HG03439 (cell line): ENCODE results near the gene AGMO.

Experiments
- ATAC-seq: cut with Tn5 transposase; IDR thresholded peaks from one replicate; pipeline ENCODE4 v1.9.1; 2021; ENCODE audit warnings: mild to moderate bottlenecking, moderate library complexity; ENCODE audit not compliant: unreplicated experiment

Gene AGMO

DNA sequence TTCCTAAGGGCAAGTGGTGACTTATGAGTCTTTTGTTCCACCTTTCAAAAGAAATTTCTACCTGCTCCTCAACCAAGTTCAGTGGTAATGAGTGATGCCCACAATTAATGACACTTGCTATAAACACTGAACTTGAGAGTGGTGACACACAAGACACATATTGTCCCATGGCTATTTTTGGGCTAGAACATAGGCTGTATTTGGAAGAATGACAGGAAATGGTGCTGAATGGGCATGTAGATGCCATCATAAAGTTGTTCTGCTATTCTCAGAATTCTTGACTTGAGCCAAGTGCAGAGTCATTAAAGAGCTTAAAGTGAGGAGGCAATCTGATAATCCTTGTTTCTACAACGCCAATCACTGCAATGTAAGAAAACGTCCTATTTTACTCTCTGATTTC lies 313.3 kb downstream of the AGMO start:
- no peak for ATAC-seq

DNA sequence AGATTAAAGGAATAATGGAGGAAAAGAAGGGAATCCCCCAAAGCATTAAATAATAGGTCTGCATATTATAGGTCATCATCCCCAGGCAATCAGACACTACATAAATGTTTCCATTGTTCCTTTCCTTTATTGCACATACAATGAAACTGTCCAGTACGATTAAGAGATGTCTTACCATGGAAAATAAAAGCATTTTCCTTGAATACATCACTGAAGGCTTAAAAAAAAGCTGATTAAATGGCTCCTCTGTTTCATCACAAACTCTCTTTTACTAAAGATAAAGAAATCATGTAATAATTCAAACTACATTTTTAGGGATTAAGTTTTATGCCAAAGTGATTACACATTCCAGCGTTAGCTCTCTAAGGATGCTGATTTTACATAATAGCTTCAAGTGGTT lies 316.0 kb downstream of the AGMO start:
- ATAC-seq, result no peak

DNA sequence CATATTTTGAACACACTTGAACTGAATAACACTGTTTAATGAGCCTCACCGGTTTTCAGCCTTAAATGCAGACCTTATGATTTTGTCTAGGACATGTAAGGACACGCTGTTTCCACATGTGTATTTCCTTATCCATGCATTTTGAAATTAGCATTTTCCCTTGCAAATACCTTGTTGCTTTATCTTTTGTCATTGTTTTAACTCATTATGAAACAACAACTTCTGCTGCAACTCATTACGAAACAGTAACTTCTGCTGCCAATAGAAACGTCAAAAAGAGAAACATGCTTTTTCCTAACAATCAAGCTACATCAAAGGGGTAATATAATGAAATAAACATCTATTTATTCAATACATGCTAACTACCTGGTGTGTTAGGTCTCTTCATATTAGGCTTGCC lies 322.0 kb downstream of the AGMO start:
- ATAC-seq, result no peak

DNA sequence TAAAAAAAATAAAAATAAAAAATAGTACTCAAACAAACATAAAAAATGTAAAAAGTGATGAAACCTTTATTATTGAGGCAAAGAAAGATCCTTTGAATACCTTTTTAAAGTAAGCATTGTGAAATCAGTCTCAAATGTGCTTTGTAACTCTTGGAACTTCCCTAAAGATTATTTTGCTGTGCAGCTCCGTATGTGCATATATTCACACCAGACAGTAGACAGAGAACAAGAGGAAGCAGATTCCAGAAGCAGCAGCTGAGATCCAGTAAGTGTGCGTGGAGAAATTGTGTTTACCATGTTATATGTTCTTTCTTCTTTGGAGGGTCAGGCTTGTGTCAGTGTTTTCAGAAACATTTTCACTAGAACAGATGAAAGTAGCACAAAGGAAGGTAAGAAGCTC lies 324.9 kb downstream of the AGMO start:
- ATAC-seq, result no peak

DNA sequence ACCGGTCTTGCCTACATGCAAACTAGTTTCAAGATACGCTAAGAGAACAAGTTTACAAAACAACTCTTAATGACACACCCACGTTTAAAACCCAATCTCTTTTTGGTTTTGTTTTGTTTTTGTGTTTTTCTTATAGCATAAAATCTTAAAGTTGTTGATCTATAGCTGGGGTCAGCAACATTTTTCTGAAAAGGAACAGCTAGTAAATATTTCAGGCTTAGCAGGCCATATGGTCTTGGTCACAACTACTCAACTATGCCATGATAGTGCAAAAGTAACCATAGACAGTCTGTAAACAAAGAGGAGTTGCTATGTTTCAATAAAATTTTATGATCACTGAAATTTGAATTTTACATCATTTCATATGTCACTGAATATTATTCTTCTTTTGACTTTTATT lies 327.4 kb downstream of the AGMO start:
- ATAC-seq, result no peak

DNA sequence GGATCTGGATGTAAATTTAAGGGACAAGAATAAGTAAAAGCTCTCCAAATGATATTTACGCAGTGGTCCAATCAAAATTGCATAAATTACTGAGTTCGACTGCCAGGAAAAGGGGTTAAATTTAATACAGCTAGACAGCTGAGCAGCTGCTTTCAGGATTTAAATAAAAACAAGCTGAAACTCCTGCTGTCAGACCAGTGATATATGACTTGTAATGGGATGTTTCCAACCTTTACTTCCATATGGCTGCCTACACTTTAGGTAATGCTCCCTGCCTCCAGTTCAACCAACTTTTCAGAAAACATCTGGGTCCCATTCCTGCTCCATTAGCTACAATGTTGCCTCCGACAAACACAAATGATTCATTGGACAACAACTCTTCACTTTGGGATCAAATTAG lies 333.0 kb downstream of the AGMO start:
- ATAC-seq, result no peak

DNA sequence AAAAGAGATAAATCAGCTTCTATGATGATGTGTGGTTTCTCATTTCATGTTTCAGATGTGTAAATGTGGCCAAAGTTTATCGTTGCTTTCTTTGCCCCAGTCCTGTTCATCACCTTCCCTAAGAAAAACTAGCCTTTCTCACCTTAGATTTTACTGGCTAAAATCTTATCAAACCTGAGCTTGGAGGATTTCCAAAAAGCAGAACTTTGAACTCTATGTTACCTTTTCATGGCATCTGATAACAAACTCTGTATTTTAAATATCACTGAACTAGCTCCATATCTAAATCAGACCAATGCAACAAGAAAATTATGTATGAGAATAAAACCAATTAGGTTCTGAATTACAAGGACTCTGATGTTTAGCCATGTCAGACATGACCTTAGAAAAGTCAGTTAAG lies 335.8 kb downstream of the AGMO start:
- ATAC-seq, result no peak

DNA sequence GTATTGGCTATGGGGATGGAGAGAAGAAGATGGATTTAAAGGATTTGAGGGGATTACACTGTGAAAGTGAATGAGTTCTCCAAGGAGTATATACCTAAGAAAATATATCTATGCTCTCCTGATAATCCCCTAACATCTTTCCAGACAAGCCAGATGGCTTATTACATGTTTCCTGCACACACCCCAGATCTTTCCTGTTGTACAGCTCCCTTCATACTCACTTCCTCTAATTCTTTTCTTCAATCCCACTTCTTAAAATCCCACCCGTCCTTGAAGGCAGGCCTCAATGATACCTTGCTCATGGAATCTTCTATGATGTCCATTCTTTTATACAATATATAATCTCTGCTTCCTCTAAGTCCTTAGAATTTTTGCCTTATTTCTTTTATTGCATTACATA lies 342.1 kb downstream of the AGMO start:
- no peak for ATAC-seq

DNA sequence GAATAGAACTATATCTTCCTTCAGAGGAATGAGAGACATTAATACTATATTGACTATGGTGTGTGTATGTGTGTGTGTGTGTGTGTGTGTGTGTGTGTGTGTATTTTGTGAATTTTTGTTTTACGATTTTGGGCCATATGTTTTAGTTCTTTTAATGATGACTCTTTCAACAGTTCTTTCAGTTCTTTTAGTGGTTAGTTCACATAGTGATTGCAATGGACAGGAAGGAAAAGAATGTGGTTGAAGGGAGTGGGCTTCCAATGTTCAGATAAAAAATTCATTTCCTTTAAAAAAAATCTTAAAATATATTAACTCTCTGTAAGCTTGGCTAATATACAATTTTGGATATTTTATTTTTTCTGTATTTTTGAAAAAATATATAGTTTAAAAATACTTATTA lies 343.6 kb downstream of the AGMO start:
- ATAC-seq, result no peak

DNA sequence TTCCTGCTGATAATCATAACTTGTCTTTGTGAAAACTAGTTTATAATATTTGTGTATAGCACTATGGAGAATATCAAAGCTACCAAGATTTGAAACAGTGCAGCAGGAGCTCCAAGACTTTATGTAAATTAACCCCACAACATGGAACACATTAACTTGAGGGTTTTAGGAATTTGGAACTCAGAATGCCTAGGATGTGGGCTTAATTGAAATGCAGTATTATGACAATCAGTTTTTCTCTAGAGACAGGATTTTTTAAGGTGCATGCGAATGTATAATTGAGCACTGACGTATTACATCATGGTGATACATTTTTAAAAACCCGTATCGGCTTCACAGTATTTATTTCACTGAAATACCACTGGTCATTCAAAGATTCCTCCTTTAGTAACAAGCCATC lies 346.2 kb downstream of the AGMO start:
- no peak for ATAC-seq

DNA sequence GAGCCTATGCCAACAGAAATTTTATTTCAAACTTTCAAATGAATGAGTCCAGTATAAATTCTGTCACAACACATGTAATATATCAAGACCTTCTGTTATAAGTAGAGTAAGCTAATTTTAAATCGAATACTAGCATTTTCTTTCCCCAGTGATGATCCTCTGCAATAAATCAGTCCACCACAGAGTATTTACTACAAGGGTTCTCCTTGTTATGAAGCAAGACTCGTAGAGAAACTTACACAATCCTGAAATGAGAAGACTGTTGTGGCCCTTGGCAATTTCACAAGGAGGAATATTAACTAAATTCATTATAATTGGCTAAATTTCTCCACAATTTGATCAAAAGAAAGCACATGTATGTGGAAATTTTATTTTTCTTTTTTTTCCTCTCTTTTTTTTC lies 346.8 kb downstream of the AGMO start:
- ATAC-seq, result no peak

DNA sequence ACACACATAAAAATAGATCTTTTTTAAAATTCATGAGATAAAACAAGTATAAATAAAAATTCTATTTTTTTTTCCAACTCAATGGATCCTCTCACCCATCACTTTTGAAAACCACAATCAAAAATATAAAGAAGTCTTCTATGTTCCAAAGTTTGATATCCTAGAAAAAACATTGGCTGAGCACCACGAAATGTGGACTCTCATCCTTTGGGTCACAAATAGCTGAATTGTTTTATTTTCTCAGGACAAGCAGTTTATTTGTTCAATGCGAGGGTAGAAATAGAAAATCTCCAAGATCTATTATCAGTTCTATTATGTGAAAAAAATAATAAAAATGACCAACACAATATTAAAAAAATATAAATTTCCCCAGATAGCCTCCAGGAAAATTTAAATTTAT lies 348.7 kb downstream of the AGMO start:
- ATAC-seq, result no peak

DNA sequence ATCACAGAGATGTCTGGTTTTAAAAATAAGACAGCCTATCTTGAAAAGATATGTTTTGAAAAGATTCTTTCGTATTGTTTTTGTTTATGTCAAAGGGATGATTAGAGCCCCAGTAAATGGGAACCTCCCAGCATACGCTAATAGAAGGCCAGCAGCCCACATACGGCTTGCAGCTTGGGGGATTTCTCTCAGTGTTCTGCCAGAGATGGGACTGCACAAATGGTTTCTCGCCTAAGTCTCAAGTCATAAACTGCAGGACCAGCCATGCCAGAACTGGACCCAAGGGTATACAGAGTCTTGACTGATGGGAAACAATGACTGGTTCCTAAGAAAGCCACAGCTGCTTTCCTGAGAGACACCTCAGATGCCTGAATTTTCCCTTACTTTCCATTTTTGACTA lies 352.4 kb downstream of the AGMO start:
- ATAC-seq, result no peak

DNA sequence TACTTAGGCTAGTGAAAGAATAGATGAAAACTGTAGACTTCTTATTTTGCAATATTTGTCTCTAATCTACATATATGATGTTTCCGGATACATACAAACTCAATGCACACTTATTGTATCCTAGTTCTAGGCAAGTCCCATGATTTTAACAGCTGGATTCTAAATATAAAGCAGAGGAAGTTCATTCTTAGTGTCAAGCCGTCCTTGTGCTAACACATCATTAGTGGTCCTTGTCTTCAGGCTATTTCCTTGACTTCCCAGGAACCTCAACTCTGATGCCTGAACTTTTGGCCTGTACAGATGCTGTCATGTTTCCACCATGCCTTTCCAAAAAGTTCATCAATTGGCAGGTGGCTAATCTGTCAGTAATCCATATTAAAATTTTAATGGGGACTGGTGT lies 357.4 kb downstream of the AGMO start:
- ATAC-seq, result no peak

DNA sequence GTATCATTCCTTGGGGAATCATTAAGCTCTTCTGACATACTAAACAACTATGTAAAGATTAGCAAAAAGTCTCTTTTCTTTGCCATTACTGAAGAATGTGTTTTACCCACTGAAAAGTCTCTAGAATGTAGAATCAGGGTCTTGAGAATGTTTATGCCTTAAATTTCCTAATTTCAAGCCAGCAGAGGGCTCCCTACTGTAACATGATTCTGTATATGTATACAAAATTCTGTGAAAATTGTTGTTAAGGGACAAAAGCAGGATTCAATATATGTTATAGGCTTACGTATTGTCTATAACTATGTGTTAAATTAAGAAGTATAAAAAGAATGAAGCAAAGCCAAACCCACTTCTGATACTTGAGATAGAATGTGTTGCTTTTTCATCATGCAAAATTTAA lies 362.3 kb downstream of the AGMO start:
- ATAC-seq, result no peak

DNA sequence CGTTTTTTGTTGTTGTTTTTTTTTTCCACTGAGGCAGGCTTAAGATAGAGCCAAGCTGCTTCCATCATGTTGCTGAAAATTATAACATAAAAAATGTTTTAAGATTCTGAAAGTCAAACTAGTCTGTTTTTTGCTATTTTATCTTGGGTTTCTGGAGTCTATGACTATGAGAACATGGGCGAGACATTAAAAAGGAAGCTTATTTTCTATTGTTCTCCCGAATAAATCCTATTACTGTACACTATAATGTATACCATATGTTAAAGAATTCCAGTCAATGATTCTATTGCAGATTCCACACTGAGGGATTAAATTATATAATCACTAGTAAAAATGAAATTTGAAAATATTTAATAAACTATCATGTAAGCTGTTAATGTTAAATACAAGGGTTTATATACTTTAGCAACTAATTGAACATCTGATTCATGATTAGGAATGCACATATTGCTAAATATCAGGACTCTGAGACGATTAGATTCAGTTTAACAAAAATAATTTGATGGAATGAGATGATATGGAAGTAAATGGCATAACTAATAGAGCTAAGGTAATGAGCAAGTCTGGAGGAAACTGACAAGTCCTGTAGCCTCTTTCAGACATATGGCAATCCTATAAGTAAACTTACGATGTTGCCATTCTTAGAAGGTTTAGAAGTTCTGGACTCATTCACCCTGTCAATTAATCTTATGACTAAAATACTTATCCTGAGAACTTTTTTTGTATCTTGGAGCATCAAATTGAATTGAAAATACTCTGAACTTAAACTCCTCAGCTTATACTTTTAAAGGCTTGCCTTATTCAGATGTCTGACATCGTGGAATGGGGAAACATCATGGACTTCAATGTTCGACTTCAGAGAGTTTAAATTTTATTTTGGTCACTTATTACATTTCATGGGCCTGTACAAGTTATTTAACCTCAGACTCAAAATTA lies 364.5 kb downstream of the AGMO start:
- no peak for ATAC-seq

DNA sequence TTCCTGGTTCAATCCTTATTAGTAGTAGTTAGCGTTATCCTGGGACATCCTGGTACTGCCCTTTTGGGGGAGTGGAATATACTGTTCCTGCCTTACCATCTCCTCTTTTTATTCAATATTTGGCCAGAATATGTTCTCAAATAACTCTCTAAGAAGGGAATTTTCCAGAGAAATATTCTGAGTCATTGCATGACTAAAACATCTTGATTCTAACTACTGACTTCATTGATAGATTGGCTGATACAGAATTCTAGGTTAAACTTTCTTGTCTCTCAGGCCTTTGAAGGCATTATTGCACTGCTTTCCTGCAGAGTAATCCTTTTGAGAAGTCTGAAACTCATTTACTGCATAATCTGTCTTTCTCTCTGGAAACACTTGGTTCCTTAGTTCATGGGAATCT lies 383.8 kb downstream of the AGMO start:
- no peak for ATAC-seq

DNA sequence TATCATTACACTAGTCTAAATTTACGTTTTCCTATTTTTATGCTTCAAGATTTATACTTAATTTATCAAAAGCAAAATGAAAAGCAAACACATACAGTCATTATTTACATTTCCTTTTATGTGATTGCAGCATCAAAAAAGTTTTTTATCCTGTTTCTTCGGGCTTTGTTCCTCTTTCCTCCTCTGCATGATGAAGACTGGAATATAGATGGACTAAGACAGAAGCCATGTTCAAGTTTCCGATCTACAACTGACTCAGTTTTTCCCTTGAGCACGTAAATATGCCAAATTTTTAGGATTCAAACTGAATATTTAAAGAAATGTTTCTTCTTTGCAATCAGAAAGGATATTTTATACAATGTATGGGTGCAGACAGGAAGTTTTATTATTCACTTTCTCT lies 385.7 kb downstream of the AGMO start:
- no peak for ATAC-seq

DNA sequence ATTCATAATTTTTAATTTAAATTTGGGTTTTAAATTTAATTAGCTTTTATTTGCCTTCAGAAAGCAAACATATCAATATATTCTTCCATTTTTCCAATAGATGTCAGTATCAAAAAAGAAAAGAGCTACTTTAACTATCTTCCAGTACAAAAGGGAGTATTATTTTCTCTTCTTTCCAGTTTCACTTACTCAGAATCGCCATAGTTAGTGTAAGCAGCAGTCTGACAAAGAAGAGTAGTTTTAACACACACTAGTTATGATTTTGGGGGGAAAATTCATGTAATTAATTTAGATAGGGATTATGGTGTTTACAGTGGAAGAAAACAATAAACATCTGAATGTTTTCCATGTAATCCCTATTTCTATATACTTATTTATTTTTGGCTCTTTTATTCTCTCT lies 386.7 kb downstream of the AGMO start:
- ATAC-seq, result no peak

DNA sequence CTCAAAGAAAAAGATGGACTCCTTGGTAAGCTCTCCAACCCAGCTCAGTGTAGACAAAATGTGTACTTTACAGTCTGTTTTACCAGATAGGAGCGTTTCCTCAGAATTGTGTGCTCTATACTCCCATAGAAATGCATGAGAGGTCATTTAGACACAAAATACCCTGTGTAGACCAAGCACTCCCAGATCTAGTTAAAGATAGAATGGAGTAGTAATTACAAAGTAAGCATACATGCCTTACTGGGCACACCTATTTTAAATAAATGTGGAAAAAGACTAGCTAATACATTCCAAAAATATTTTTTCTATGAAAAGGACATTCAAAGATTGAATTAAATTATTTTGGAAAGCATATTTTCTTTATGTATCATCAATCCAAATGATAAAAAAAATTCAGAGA lies 387.3 kb downstream of the AGMO start:
- ATAC-seq, result no peak

DNA sequence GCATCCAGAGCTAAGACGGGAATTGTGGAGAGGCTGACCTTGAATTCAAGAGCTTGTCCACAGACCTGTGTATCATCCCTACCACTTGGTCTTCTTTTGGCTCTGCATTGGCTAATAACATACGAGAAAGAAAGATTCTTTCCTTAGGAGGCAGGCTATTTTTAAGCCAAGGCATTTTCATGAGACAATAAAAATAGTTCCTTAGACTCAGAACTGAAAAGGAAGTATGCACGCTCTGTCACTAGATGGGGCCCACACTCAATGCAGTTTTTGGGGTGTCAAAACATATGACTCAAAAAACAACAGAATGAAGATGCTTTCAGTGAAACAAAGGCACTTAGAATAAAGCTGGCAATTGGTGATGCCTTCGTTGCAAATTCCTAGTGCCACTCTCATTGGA lies 393.3 kb downstream of the AGMO start:
- ATAC-seq, result no peak

DNA sequence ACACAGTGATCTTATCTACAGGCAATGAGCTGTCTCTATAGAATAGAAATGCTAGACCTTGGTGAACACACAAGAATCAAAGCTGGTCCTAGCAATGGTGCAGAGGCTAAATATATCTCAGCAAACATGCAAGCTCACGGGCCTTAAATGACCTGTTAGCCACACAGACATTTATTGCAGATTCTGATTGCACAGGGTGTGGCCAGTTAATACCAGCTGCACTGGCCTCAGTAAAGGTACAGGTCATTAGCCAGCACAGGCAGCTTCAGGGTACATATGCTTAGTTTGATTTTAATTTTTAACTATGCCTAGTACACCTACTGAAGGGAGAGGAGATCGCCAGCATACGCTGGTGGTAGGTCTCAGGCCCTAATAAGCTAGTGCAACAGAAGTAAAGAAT lies 393.9 kb downstream of the AGMO start:
- no peak for ATAC-seq

DNA sequence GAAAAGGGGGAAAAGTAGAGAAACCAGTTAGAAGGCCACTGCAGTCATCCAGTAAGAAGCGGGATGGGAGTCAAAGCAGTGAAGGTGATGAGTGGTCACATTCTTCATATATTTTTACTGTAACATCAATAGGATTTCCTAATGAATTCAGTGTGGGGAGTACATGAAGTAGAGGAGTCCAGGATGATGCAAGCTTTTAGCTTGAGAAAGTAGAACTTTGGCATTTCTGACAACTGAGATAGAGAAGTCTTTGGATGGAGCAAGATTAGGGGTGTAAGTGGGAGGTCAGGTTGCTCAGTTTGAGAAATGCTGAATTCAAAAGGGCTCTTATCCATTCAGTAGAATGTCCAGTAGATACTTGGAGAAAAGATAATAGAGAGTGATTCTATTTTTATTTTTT lies 395.2 kb downstream of the AGMO start:
- ATAC-seq, result no peak
